NCI-H2081 treated with DMSO at 0.1 percent for 48 hours (cell line): Measurements from ENCODE around the gene ALX3.

Source experiments
- DNase-seq: peaks from one replicate; lab custom pipeline; 2025; lab: John Stamatoyannopoulos, UW

ALX3 gene

DNA sequence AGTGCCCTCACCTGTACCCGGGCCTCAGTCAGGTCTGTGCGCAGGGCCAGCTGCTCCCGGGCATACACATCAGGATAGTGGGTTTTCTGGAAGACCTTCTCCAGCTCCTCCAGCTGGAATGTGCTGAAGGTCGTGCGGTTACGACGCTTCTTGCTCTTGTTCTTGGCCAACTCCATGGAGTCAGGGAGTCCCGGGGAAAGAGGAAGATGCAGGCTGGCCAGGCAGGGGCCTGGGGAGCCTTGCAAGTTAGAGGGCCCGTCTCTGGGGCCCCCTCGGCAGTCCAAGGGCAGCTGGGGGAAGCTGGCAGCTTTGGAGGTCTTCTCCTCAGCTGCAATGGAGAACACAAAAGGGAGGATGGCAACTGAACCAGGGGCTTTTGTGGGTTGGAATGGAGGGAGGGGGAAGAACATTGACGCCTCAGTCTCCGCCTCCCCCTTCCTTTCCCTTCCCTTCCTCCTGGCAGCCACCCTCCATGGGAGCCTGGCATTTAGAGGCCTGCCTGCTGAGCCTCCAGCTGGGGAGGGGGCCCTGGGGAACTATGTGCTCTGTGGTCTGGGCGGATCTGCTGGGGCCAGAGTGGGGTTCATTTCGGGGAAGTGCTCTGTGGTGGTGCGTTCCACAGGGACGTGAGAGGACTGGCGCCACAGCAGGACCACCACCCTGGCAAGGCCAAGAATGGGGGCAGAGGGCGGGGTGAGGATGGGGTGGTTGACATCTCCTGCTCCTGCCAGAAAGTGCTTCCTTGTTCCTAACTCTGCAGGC lies 5.7 kb downstream of the ALX3 start:
- DNase-seq: no peak

GRCh38 chr1:110063781-110064180 lies 6.7 kb downstream of the ALX3 start:
- DNase-seq: no peak

DNA sequence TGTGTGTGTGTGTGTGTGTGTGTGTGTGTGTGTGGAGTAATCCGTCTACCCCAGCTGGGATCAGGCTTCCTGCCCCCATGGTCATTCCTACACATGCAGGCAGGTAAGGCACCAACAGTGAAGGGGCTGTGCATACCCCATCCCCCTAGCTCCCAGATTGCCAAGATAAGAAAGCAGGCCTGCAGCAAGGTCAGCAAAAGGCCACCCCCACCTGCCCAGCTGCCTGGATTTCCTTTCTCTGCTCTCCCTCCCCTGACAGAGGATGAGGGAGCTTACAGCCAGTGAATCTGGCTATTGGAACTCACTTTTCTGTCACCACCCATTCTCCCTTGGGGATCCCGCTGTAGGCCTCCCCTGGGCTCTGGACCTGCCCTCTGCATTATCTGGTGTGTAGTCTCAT lies 7.9 kb downstream of the ALX3 start:
- DNase-seq: no peak

GRCh38 chr1:110061341-110061740 lies 9.1 kb downstream of the ALX3 start:
- DNase-seq: no peak

DNA sequence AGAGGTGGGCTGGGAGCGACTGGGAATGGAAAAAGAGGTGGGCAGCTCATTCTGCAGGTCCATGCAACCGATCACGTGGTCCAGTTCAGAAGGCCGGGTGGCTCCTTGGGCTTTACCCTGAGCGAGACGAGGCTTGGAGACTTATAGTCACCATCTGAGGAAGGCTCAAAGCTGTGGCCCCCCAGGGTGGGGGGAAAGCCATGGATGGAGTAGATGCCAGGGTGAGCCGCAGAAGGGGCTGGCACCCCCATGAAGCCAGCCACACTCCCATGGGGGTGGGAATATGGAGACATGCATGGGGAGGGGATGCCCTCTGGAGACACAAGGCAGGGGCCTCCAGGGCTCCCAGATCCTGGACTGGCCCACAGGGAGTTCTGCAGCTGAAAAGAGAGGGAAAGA lies 9.8 kb downstream of the ALX3 start:
- no peak for DNase-seq

DNA sequence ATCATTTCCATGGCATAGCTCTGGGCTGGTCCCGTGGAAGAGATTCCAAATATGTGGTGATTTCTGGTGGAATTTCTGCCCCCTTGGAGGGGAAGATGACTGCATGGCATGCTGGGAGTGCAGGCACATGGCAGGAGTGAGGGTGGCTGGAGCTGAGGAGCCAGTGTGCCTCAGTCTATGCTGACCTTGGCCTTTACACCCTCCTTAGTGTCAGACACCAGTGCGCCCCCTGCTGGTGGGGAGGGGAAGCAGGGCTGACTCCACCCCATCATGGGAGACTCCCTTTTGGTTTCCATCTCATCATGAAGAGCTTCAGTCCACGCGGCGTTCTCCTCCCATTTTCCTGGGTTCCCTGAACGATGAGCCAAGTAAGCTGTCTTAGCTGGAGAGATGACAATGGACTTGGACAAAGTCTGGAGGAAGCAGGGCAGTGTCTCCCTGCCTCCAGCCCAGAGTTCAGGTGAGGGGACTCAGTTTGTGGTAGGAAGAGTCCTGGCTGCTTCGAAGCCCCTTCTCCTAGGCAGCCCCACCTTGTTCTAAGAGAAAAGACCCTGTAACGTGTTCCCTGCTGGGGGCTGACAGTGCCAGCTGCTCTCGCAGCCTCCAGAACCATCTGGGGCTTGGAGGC lies 10.3 kb downstream of the ALX3 start:
- no peak for DNase-seq

- DNase-seq: no peak
These were observed 11.2 kb downstream of the ALX3 start for GRCh38 chr1:110059133-110059863.

GRCh38 chr1:110058591-110058990 lies 11.9 kb downstream of the ALX3 start:
- DNase-seq: no peak

GRCh38 chr1:110057963-110058518 lies 12.4 kb downstream of the ALX3 start:
- no peak for DNase-seq

DNA sequence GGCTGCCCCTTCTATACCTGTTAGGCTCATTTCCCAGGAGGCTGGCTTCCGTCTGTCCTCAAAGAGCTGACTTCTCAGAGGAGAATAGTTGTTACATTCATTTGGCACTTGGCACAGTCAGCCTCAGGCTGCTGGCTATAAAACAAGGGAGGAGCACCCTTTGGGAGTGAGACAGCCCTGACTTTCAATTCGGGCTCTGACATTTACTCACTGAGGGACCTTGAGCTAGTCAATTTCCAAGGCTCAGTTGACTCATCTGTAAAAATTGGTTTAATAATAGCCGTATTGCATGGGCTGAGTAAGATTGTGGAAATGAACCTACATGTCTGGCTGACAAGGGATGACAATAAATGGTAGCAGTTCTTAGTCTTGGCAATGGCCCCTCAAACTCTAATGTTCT lies 13.7 kb downstream of the ALX3 start:
- DNase-seq: no peak

DNA sequence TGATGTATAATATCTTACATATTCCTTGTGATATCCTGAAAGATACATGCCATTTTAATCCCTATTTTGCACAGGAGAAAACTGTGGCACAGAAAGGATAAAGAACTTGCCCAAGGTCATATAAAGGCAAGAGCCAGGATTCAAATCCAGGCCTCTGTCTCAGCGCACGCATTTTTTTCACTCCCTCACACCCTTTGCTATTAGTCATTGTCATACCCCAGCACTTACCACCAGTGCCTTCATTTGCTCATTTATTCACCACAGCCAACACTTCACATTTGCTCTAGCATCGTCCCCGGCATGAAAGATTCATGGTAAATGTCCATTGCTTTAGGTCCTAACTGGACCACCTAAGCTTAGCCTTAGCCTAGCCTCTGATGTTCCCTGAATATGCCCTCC lies 14.2 kb downstream of the ALX3 start:
- no peak for DNase-seq

DNA sequence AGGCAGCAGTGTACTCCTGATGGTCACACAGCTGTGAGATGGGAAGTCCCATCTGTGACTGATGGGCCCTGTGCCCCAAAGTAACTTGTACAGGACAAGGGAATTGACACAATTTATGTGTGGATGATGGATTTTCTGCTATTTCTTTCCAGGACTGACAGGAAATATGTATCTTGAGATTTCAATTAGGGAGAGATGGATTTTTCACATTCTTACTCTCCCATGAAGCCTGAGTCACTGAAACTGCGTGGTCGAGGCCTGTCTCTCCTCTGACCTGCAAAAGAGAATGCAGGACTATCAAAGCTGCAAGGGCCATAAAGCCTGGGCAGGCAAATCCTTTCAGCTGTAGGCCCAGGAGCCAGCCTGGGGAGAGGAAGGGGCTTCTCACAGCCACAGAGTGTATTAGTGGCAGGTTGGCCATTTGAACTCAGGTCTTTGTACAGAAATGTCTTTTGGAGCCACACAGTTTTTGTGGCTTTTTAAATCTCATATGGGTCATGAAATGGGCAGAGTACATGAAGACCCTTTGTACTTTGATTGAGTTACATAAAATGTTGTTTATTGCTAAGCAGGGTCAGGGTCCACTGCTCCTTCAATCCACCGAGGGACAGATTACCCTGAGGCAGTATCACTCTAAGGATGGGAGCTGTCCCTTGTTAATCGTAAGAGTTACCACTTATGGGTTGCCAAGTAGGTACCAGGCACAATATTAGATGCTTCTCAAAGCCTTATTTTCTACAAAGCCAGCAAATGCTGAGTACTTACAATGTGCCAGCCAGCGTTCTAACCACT lies 14.8 kb downstream of the ALX3 start:
- no peak for DNase-seq

DNA sequence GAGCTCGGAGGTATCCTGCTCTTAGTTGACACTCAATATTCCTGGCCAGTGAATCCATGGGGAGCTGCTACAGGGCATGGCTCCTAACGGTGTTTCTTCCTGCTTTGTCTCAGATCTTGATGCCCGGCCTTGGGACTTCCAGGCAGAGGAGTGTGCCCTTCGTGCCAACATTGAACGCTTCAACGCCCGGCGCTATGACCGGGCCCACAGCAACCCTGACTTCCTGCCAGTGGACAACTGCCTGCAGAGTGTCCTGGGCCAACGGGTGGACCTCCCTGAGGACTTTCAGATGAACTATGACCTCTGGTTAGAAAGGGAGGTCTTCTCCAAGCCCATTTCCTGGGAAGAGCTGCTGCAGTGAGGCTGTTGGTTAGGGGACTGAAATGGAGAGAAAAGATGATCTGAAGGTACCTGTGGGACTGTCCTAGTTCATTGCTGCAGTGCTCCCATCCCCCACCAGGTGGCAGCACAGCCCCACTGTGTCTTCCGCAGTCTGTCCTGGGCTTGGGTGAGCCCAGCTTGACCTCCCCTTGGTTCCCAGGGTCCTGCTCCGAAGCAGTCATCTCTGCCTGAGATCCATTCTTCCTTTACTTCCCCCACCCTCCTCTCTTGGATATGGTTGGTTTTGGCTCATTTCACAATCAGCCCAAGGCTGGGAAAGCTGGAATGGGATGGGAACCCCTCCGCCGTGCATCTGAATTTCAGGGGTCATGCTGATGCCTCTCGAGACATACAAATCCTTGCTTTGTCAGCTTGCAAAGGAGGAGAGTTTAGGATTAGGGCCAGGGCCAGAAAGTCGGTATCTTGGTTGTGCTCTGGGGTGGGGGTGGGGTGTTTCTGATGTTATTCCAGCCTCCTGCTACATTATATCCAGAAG lies 16.7 kb downstream of the ALX3 start:
- DNase-seq: no peak

GRCh38 chr1:110051262-110051648 lies 19.2 kb downstream of the ALX3 start:
- no peak for DNase-seq

GRCh38 chr1:110050602-110051261 lies 19.7 kb downstream of the ALX3 start:
- no peak for DNase-seq

- no peak for DNase-seq
These were observed 20.5 kb downstream of the ALX3 start for GRCh38 chr1:110049801-110050601.

- DNase-seq: no peak
These were observed 21.4 kb downstream of the ALX3 start for GRCh38 chr1:110048923-110049601.

DNA sequence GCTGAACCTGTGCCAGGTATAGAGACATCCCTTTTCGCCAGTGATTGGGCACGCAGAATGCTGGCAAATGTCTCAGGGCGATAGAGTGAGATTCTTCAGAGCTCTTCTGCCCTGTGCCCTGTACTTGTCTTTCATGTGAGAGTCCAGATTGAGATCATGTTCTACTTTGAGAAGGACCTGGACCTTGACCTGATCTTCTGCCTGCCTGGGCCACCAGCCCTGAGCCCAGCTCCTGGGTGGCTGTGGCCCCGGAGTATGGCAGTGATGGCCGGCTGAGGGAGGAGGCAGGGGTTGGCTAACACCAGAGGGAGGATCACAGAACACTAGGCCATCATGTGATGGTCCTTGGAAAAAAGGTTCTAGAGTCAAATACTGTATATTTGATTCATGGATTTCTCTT lies 22.2 kb downstream of the ALX3 start:
- DNase-seq: no peak

GRCh38 chr1:110047463-110047862 lies 23.0 kb downstream of the ALX3 start:
- no peak for DNase-seq
